SU-DHL-6 (cell line): ENCODE data around the gene ZNF44.

ENCODE experiments used
- H2AFZ ChIP-seq: fragments of 200-600 bp; sonication (generic); 2 replicates; pipeline ENCODE4 v1.6.1; 2014; ENCODE audit warnings: low read depth, mild to moderate bottlenecking, moderate library complexity, mixed read lengths, antibody characterized with exemption, low read length; ENCODE audit not compliant: severe bottlenecking
- H3F3A ChIP-seq: fragments of 200-600 bp; shearing (Covaris generic); 2 replicates; pipeline ENCODE4 v1.6.0; 2016; ENCODE audit warnings: antibody characterized with exemption, mild to moderate bottlenecking; ENCODE audit not compliant: insufficient read depth
- H3K27ac ChIP-seq: fragments of 200-600 bp; sonication (generic); 2 replicates; pipeline ENCODE4 v1.5.1; 2016; ENCODE audit warnings: low read depth, mild to moderate bottlenecking, low read length, moderate library complexity, mixed read lengths
- H3K27me3 ChIP-seq: fragments of 200-600 bp; sonication (generic), shearing (Covaris generic); 2 replicates; pipeline ENCODE4 v1.6.0; 2014; ENCODE audit warnings: mild to moderate bottlenecking, low read length
- H3K36me3 ChIP-seq: fragments of 200-600 bp; sonication (generic); 2 replicates; pipeline ENCODE4 v1.6.1; 2014; ENCODE audit warnings: mild to moderate bottlenecking, low read length, mixed read lengths
- H3K4me2 ChIP-seq: fragments of 300-600, 200-600 bp; shearing (Covaris generic), sonication (generic); 2 replicates; pipeline ENCODE4 v1.6.0; 2014; ENCODE audit warnings: low read length, low read depth, mild to moderate bottlenecking; ENCODE audit not compliant: poor library complexity, severe bottlenecking
- H3K4me3 ChIP-seq: fragments of 200-600 bp; sonication (generic); 2 replicates; pipeline ENCODE4 v1.5.1; 2014; ENCODE audit warnings: antibody characterized with exemption, low read length, mild to moderate bottlenecking, mixed read lengths; ENCODE audit not compliant: insufficient read depth, poor library complexity, severe bottlenecking
- H3K79me2 ChIP-seq: fragments of 200-600 bp; sonication (generic); 2 replicates; pipeline ENCODE4 v1.6.1; 2014; ENCODE audit warnings: mild to moderate bottlenecking, low read length, moderate library complexity; ENCODE audit not compliant: insufficient read depth
- H3K9ac ChIP-seq: fragments of 200-600 bp; sonication (generic); 2 replicates; pipeline ENCODE4 v1.7.0; 2014; ENCODE audit warnings: mild to moderate bottlenecking, low read length
- H3K9me2 ChIP-seq: fragments of 200-600 bp; sonication (generic); replicated peaks from 2 replicates; pipeline ENCODE4 v1.6.1; 2014; ENCODE audit warnings: low read length; ENCODE audit not compliant: insufficient read depth
- H3K9me3 ChIP-seq: fragments of 200-600 bp; sonication (generic); 2 replicates; pipeline ENCODE4 v1.6.1; 2014; ENCODE audit warnings: low read length, mixed read lengths; ENCODE audit not compliant: insufficient read depth
- H4K20me1 ChIP-seq: fragments of 200-600 bp; sonication (generic); 2 replicates; pipeline ENCODE4 v1.6.1; 2014; ENCODE audit warnings: low read depth, mild to moderate bottlenecking, antibody characterized with exemption, low read length, moderate library complexity, mixed read lengths
- CTCF ChIP-seq: fragments of 200-600 bp; sonication (generic); IDR thresholded peaks from one replicate; pipeline ENCODE4 v1.5.1; 2017; ENCODE audit warnings: antibody characterized with exemption, mild to moderate bottlenecking, low read length, moderate library complexity; ENCODE audit not compliant: insufficient read depth, poor library complexity, severe bottlenecking
- EZH2phosphoT487 ChIP-seq: fragments of 200-600 bp; sonication (generic), shearing (Covaris generic); conservative IDR thresholded peaks from 2 replicates; pipeline ENCODE4 v1.6.1; 2018; ENCODE audit warnings: mild to moderate bottlenecking, antibody characterized with exemption, low read length, moderate library complexity, mixed read lengths

The ZNF44 gene

GRCh38 chr19:12265921-12266704 lies 28.6 kb downstream of the ZNF44 start:
- H3K4me2 ChIP-seq = no peak overlapping the region
- H2AFZ ChIP-seq = no peak overlapping the region
- H3K27me3 ChIP-seq = no peaks in the 10 kb centered on the region
- H4K20me1 ChIP-seq = no peaks in the 10 kb centered on the region
- H3F3A ChIP-seq = no peaks in the 10 kb centered on the region
- H3K4me3 ChIP-seq = no peak overlapping the region
- H3K9ac ChIP-seq = no peak overlapping the region
- no peak overlapping the region for H3K27ac ChIP-seq
- TF ChIP-seq EZH2phosphoT487 = no peak
- TF ChIP-seq CTCF = no peak
- H3K9me3 ChIP-seq = 0 out of 2 replicates have a peak, but pooled peaks cover 5% of the 10 kb centered on the region
- H3K9me2 ChIP-seq = no peaks in the 10 kb centered on the region
- peaks cover 5% of the 10 kb centered on the region; the same call in 1 of the 2 replicates for H3K36me3 ChIP-seq
- no peaks in the 10 kb centered on the region for H3K79me2 ChIP-seq

GRCh38 chr19:12261554-12261953 lies 33.1 kb downstream of the ZNF44 start:
- Histone ChIP-seq H3K79me2 (no peaks in the 10 kb centered on the region), H3F3A (no peaks in the 10 kb centered on the region), H3K27me3 (no peaks in the 10 kb centered on the region), H3K9me3 (no peaks in the 10 kb centered on the region), H3K9ac (no peak overlapping the region), H3K36me3 (no peaks in the 10 kb centered on the region), H3K9me2 (no peaks in the 10 kb centered on the region), H3K27ac (no peak overlapping the region), H3K4me2 (no peak overlapping the region), H2AFZ (no peak overlapping the region), H4K20me1 (no peaks in the 10 kb centered on the region), H3K4me3 (no peak overlapping the region)
- TF ChIP-seq EZH2phosphoT487 = no peak
- no peak for TF ChIP-seq CTCF

GRCh38 chr19:12260861-12261260 lies 33.8 kb downstream of the ZNF44 start:
- no peak for TF ChIP-seq CTCF
- no peak for TF ChIP-seq EZH2phosphoT487
- Histone ChIP-seq H3K27ac (no peak overlapping the region), H3K9me3 (no peaks in the 10 kb centered on the region), H2AFZ (no peak overlapping the region), H3K79me2 (no peaks in the 10 kb centered on the region), H3K36me3 (no peaks in the 10 kb centered on the region), H3K4me2 (no peak overlapping the region), H3K27me3 (no peaks in the 10 kb centered on the region), H3K4me3 (no peak overlapping the region), H3K9ac (no peak overlapping the region), H3K9me2 (no peaks in the 10 kb centered on the region), H4K20me1 (no peaks in the 10 kb centered on the region), H3F3A (no peaks in the 10 kb centered on the region; the same call in 1 of the 2 replicates)
